Fibroblast of villous mesenchyme (primary cell): Measurements from ENCODE around the gene HECTD3. TPM values are rescaled to one million over a fixed set of nuclear protein-coding genes. Genes with fewer than 3 reads are reported as not detected.
"Not testable (repeated sequence)": the region's sequence is repeated elsewhere in the genome, so short reads cannot be mapped to it uniquely, and the experiment has no call there.

Source experiments
- DNase-seq: peaks from one replicate; pipeline ENCODE4 v3.0.0-alpha.2; 2010; ENCODE audit warnings: low read depth
- H3K4me3 ChIP-seq: 2 replicates; pipeline ENCODE4 v1.5.1; 2011; ENCODE audit warnings: low read depth, mild to moderate bottlenecking, low read length
- CTCF ChIP-seq: IDR thresholded peaks from 2 replicates; pipeline ENCODE4 v1.5.1; 2012; ENCODE audit warnings: low read depth, mild to moderate bottlenecking, low read length; ENCODE audit not compliant: insufficient read depth
- total RNA-seq: library from RNA; depleted of rRNA; stranded (reverse); fragments of >200 nt; gene quantifications from 2 replicates; pipeline ENCODE4 v1.2.3, GENCODE V29; 2012

HECTD3 gene
- total RNA-seq, 1 donor = 20.3 TPM

GRCh38 chr1:45004281-45004920 lies 6.7 kb downstream of the HECTD3 start:
- TF ChIP-seq CTCF = no peak
- H3K4me3 ChIP-seq = no peak overlapping the region
- no peak for DNase-seq

GRCh38 chr1:45003741-45004140 lies 7.4 kb downstream of the HECTD3 start:
- no peak overlapping the region for H3K4me3 ChIP-seq
- no peak for TF ChIP-seq CTCF
- DNase-seq = no peak

GRCh38 chr1:45002650-45003645 lies 8.2 kb downstream of the HECTD3 start:
- no peak overlapping the region for H3K4me3 ChIP-seq
- no peak for TF ChIP-seq CTCF
- DNase-seq = no peak

GRCh38 chr1:45001576-45001975 lies 9.5 kb downstream of the HECTD3 start:
- DNase-seq, H3K4me3 ChIP-seq: not testable (repeated sequence)

- no peak for DNase-seq
- H3K4me3 ChIP-seq = no peak overlapping the region
- no peak for TF ChIP-seq CTCF
These were observed 10.1 kb downstream of the HECTD3 start for GRCh38 chr1:45001011-45001481.

- no peak overlapping the region for H3K4me3 ChIP-seq
- no peak for DNase-seq
- no peak for TF ChIP-seq CTCF
These were observed 11.9 kb downstream of the HECTD3 start for GRCh38 chr1:44999232-44999631.
